GM10248 (cell line): ENCODE data around the gene CC2D2A.

ENCODE experiments used
- CTCF ChIA-PET: fragments of 300-600 bp; sonication (Branson Sonifier 250); formaldehyde crosslinking; extraction: SDS; loops from one replicate; lab custom pipeline; 2021; ENCODE audit warnings: antibody characterized with exemption; lab: Yijun Ruan, JAX
- POLR2A ChIA-PET: fragments of 350-650 bp; sonication (Branson Sonifier 250); formaldehyde crosslinking; extraction: SDS; loops from one replicate; lab custom pipeline; 2020; ENCODE audit warnings: antibody characterized with exemption; lab: Yijun Ruan, JAX
- DNase-seq: peaks from one replicate; pipeline ENCODE4 v3.0.0; 2012; ENCODE audit errors: extremely low spot score
- TF ChIP-seq, protein P1 (sequence below): IDR thresholded peaks from 2 replicates; pipeline ENCODE4 v1.5.1; 2012; ENCODE audit warnings: mild to moderate bottlenecking, low read depth; ENCODE audit errors: extremely low read depth, missing control alignments, control extremely low read depth

CC2D2A gene

DNA sequence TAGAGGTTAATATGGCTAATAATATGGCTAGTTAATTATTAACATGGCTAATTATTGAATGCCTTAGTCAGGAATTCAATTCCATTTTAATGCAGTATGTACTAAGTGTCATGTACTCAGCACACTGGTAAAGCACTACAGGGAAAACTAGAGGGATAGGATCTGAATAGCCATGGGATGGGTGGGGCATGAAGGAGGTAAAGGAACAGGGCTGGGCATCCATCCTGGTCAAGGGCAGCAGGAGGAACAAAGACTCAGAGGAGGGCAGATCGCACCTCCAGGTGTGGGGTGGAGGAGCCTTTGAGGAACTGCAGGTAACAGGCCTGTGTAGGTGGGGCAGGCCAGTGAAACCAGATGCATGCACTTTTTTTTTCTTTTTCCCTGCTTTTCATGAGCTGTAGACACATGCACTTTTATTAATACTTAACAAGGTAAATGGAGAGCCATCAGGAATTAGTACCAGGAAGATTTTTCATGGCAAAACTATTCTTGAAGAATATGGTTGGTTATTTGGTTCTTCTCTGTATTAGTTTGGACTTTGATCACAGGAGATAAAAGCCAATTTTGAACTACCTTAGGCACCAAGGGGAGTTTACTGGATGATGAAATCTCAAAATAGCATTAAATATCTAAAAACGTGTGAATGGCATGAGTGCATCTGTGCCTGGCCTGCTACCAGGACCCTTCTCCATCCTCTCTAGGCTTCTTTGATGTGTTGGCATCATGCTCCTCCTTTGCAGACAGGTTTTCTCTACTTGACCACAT is 88.3 kb downstream of the CC2D2A start:
- ChIA-PET CTCF (no interaction called here), POLR2A (no interaction called here)
- no peak for DNase-seq
- TF ChIP-seq, protein P1, sequence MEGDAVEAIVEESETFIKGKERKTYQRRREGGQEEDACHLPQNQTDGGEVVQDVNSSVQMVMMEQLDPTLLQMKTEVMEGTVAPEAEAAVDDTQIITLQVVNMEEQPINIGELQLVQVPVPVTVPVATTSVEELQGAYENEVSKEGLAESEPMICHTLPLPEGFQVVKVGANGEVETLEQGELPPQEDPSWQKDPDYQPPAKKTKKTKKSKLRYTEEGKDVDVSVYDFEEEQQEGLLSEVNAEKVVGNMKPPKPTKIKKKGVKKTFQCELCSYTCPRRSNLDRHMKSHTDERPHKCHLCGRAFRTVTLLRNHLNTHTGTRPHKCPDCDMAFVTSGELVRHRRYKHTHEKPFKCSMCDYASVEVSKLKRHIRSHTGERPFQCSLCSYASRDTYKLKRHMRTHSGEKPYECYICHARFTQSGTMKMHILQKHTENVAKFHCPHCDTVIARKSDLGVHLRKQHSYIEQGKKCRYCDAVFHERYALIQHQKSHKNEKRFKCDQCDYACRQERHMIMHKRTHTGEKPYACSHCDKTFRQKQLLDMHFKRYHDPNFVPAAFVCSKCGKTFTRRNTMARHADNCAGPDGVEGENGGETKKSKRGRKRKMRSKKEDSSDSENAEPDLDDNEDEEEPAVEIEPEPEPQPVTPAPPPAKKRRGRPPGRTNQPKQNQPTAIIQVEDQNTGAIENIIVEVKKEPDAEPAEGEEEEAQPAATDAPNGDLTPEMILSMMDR: no peak

DNA sequence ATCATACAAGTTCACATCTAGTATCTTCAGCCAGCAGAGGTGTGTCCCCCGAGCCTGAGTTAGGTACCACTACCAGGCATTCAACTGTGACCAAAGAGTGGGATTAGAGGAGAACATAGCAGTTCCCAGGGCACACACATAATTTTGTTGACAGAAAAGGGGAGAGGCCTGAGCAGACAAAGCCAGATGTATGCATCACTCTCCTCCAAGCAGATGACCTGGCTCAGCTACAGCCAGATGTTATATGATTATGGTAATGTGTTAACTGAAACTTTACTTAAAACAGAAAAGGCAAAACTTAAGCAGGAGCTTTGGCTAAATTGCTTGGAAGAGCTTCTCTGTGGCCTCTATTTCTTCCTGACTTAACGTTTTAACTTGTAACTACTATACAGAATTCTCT is 88.9 kb downstream of the CC2D2A start:
- POLR2A ChIA-PET: no interaction called here
- TF ChIP-seq, protein P1: no peak
- no peak for DNase-seq
- CTCF ChIA-PET: no interaction called here

DNA sequence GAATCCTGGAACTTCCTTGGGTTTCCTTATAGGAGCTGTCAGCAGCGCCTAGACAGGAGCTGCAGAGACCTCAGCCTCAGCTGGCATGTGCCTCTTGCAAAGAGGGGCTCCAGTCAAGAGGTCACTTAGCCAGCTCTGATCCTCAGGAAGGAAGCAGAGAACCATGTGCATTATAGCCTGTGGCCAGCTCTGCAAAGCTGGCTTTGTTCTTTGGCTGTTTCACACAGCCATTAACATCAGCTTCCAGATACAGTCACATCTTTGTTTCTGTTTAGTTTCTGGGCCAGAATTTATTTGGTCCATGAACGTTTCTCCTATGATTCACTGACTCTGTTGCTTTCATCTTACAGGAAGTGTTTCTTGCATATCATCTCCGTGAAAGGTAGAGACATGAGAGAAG is 92.4 kb downstream of the CC2D2A start:
- DNase-seq: no peak
- ChIA-PET POLR2A (no interaction called here), CTCF (interaction anchor here (1.5 to 2.0 kb wide), 2 partner anchors 13 to 36 kb away, joined by 3 to 7 read pairs; no protein-coding TSS in a partner anchor)
- TF ChIP-seq, protein P1: no peak

DNA sequence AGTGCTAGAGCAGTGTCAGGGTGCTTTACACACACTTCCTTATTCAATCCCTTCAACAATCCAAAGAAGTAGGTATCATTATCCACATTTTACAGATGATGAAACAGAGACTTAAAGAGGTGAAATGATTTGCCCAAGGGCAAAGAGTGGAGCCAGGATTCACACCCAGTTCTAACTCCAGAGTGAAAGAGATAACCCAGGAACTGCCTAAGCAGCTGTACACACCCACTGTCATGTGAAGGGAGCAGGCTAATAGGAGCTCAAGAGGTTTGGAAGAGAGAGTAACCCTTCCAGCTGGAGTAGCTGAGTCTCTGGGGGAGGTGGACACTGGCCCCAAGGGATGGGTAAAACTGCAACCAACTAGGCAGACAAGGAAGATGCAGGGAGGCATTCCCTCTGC is 92.9 kb downstream of the CC2D2A start:
- no peak for DNase-seq
- TF ChIP-seq, protein P1: no peak
- POLR2A ChIA-PET: no interaction called here
- CTCF ChIA-PET: interaction anchor here (1.5 to 2.0 kb wide), 2 partner anchors 13 to 35 kb away, joined by 3 to 7 read pairs; no protein-coding TSS in a partner anchor

DNA sequence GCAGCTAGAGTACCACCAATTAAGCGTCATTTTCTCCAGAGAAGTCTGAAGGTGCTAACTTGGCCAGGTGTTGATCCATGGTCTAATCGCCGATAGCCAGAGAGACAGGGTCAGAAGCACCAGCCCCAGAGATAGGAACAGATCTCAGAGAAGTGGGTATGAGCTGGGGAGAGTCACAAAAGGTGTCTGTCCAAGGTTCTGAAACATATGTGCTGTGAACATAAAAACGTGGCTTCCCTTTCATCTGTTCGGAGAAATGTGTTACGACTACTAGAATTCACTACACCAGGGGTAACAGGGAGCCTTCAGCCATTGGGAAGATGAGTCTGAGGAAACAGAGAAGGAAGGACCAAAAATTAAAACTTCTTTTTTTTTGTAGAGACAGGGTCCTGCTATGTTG is 94.2 kb downstream of the CC2D2A start:
- CTCF ChIA-PET: interaction anchor here (1.5 kb wide), 1 partner anchor 34 kb away, joined by 3 read pairs; no protein-coding TSS in a partner anchor
- no peak for DNase-seq
- TF ChIP-seq, protein P1: no peak
- POLR2A ChIA-PET: no interaction called here

DNA sequence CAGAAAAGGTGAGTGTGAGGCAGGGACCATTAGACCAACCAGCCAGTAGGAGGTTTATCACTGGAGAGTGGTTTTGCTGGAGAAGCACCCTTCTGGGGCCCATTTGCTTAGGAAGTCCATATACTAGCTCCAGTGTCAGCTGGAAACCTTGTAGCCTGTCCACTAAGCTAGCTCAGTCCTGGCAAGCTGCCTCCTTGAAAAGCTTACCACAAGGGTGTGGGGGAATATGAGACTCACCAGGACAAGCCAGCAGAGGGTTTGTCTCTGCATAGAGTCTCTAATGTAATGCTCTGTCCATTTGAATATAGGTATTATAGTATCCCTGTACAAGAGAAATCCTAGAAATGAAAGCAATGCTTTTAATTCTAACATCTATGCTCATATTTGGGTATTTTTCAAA is 99.1 kb downstream of the CC2D2A start:
- DNase-seq: no peak
- CTCF ChIA-PET: interaction anchor here (1.7 kb wide), 1 partner anchor 38 kb away, joined by 4 read pairs; no protein-coding TSS in a partner anchor
- TF ChIP-seq, protein P1: no peak
- POLR2A ChIA-PET: no interaction called here

DNA sequence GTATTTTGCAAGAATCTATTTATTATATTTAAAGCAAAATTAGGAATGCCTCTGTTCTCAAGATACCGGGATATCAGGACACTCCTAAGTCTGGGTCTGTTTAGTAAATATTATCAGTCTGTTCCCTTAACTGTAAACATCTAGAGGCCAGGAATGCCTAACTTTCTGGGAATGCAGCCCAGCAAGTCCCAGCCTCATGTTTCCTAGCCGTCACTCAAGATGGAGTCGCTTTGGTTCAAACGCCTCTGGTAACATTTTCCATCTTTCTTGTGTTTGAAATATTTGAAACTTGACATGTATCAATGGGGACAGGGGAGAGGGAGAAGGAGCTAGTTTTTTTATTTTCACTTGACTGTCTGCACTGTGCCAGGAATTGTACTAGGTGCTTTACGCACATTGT is 100.1 kb downstream of the CC2D2A start:
- POLR2A ChIA-PET: no interaction called here
- DNase-seq: no peak
- CTCF ChIA-PET: no interaction called here
- TF ChIP-seq, protein P1: no peak
